Posterior vena cava (tissue), 2 donors: ENCODE measurements around the gene SPRED1. TPM values are rescaled to one million over a fixed set of nuclear protein-coding genes. Genes with fewer than 3 reads are reported as not detected.

ENCODE experiments used
- DNase-seq: peaks from one replicate; pipeline ENCODE4 v3.0.0-alpha.2; 2020; ENCODE audit warnings: low spot score
- intact Hi-C, 2 donors: fragments of 100-400 bp; cut with DNase I; formaldehyde crosslinking; loops; one replicate each; pipeline versions ENCODE4 v1.14.1 to v1.14.2; 2022 to 2023
- long read RNA-seq, 2 donors: library from polyadenylated mRNA; unstranded; transcript quantifications; one replicate each; pipeline ENCODE4 v2.0.0, GENCODE V29; 2020 to 2021
- total RNA-seq, 2 donors: library from RNA; stranded (reverse); fragmentation: NEBNext Ultra II Directional; extraction: Animal tissue kit (Norgen Biotek cat#: 25700); gene quantifications; one replicate each; pipeline ENCODE4 v1.2.1, GENCODE V29; 2021
- donor health status: DM: yes; HTN: yes; CAD: no.
- donor health status: DM: yes; HTN: yes; CAD: no.

The SPRED1 gene
- total RNA-seq, result 10 to 100 TPM; 30.8 to 35.1 TPM
- long read RNA-seq, donor 1, full-length matches to known transcripts, result 9 of 22 reads
- long read RNA-seq, donor 1, partial matches to known transcripts, result 2 of 22 reads
- long read RNA-seq, donor 1, other reads (novel, unspliced or antisense), result 11 of 22 reads
- long read RNA-seq, donor 2, full-length matches to known transcripts, result 4 of 4 reads
- long read RNA-seq, donor 2, partial matches to known transcripts, result 0 of 4 reads
- long read RNA-seq, donor 2, other reads (novel, unspliced or antisense), result 0 of 4 reads

DNA sequence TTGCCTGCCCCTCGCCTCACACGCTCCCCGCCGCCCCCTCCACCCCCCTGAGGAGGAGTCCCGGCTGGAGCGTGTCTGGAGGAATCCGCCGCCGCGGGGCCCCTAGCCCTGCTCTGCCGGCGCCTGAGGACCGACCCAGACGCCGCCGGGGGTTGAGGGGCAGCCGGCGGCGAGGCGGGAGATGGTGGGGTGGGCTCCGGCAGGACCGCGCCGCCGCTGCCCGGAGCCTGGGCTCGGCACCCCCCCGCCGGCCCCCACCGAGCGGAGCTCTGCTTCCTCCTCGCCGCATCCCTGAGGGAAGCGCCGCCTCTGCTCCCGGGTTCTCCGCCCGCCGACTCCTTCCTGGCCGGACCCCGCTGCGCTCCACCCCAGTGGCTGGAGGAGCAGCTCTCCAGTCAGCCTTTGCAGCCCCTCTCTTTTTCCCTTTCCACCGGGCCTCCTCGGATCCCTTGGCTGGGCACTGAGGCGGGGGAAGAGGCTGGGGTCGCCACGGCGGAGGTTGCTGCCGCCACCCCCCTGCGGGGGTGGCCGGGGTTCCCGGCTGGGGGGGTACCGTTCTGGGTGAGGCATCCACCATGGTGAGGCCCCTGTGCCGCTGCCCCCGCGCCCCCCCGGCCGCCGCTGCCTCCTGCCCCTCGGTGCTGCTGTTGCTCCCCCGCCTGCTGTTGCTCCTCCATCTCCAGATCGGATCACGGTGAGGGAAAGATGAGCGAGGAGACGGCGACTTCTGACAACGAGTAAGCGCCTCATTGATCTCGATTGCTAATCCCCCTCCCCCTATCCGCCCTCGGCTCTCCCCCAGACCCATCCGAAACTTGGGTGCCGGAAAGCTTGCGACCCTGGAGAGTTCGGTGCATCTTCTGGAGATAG, at the start of gene SPRED1:
Gene SPRED1, plus strand, starts transcription at position 356 of the 870 bp plus-strand sequence. Its CDS starts 350 bp downstream, at position 706.
- peak; percentile 91 for DNase-seq
- intact Hi-C loops, result loop anchor here in 1 of 2 donors (5.0 to 10.0 kb wide), 2 partner anchors 120 to 178 kb away; no protein-coding TSS in a partner anchor

DNA sequence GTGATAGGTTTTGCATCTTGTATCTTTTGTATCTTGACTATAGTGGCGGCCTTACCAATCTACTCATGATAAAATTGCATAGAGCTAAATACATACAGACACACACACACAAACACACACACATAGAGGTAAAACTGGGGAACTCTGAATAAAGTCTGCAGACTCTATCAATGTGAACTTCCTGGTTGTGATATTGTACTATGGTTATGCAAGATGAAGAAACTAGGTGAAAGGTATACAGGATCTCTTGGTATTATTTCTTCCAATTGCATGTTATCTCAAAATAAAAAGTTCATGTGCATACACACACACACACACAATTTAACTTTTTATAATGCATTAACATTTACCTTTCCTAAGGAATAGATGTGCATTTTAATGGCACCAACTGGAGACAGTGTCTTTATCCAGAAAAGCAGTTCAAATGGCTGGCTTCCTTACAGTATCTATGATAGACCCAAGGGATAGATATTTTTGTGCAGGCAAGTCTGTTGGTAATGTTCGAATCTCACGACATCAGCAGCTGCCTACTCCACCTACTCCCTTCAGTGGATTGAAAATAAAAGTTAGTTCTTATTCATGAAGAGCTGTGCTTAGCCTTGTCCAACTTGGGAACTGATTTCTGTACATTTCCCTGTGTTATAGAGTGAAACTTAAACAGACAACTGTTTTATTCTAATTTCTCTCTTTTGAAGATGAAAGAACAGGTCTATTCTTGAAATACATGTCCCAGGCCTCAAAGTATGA, 46.9 kb upstream of the SPRED1 start:
- intact Hi-C loops, result no loop called here
- no peak for DNase-seq

DNA sequence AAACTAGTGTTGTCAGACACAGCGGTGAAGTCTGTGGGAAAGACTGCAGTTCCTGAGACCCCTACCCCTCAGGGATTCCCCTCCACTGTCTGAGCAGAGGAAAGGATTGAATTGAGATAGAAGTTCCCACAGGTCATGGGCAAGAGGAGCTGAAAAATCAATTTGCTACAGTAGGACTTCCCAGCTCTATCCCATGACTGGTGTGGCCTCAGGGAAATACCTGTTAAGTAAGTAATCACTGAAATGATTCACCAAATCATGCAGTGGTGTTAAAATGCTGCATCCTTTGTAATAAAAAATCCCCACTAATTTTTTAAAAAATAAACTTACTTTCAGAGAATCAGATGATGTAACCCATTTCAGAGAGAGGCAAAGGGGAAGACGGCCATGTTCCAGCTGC, 45.0 kb upstream of the SPRED1 start:
- intact Hi-C loops, result no loop called here
- DNase-seq, result no peak

- DNase-seq, result no peak
- intact Hi-C loops, result no loop called here
Measured at GRCh38 chr15:38208206-38208605, 44.4 kb upstream of the SPRED1 start.

DNA sequence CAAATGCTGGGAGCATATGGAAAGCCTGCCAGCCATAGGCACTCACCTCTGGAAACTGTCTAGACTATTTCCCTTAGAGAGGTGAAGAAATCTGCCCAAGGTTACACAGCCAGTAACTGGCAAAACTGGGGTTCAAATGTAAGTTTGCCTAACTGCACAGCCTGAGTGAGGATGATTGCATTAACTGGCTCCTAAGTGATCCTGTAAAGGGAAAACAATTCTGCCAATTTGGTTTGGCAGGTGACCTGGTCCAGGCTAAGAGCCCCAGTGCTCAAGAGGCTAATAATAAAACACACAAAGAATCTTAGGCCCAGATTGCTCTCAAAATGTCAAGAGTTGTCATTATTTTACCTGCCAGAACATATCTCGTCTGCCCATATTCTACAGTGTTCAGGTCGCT, 43.9 kb upstream of the SPRED1 start:
- intact Hi-C loops, result no loop called here
- DNase-seq, result no peak

DNA sequence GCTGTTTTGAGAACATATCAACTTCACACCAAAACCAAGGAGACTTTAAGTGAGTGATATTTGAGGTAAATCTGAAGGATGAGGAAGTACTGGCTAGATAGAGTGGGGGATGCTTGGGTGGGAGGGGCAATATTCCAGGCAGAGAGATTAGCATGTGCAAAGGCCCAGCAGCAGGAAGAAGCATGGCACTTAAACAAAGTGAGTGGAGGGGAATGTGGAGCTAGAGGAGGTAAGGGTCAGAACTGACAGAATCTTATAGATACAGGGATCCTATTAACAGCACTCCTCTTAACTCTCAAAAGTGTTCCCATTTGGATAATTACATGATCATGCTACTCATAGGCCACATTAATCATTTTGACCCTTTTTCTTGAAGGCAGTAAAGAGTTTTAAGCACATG, 41.4 kb upstream of the SPRED1 start:
- no peak for DNase-seq
- intact Hi-C loops, result no loop called here

GRCh38 chr15:38211811-38212210, 40.8 kb upstream of the SPRED1 start:
- no peak for DNase-seq
- intact Hi-C loops, result no loop called here

GRCh38 chr15:38212729-38213351, 39.8 kb upstream of the SPRED1 start:
- intact Hi-C loops, result no loop called here
- no peak for DNase-seq

DNA sequence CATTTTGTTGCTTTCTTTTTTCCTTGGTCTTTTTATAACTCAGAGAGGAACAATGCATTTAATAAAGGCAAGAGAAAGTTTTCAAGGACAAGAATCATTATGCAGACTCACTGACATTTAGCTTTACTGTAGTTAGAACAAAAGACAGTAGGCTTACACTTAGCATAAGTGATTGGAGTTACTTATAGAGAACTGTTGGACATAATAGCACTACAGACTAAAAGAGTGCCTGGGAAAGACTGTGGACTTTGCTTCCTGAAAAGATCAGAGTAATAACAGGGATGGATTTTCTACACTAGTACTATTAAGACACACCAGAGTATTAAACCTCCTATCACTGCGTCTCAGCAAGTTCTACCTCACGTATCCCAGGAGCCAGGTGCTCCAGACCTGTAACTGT, 39.3 kb upstream of the SPRED1 start:
- intact Hi-C loops, result no loop called here
- DNase-seq, result no peak

- intact Hi-C loops, result no loop called here
- DNase-seq, result no peak
Measured at GRCh38 chr15:38215707-38216106, 36.9 kb upstream of the SPRED1 start.

- intact Hi-C loops, result no loop called here
- no peak for DNase-seq
Measured at GRCh38 chr15:38216763-38217162, 35.9 kb upstream of the SPRED1 start.

DNA sequence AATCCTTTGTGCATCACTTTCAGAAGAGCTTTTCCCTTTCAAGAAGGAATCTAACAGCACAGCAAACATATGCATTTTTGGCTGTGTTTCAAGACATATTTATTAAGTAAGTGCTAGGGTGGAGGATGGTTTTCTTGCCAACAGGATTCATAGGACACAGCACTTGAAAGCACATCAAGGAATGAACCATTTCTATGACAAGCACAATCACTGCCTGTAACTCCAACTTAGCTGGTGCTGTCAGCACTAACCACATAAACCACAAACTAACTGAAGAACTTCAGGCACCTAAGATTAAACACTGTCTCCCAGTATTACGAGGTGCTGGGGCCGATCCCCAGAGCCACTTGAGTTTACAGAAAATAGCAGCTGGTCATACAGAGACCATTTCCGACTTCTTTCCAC, 35.4 kb upstream of the SPRED1 start:
- intact Hi-C loops, result no loop called here

GRCh38 chr15:38217788-38218609, 34.6 kb upstream of the SPRED1 start:
- intact Hi-C loops, result no loop called here
- DNase-seq, result no peak

More for the DNA sequence above, 35.4 kb upstream of the SPRED1 start:
- no peak for DNase-seq

- intact Hi-C loops, result loop anchor here in 1 of 2 donors (5.0 kb wide), 1 partner anchor 677 kb away; no protein-coding TSS in a partner anchor
- no peak for DNase-seq
Measured at GRCh38 chr15:38220606-38221273, 31.9 kb upstream of the SPRED1 start.

GRCh38 chr15:38224486-38224885, 28.1 kb upstream of the SPRED1 start:
- DNase-seq, result no peak
- intact Hi-C loops, result loop anchor here in 1 of 2 donors (5.0 kb wide), 1 partner anchor 673 kb away; no protein-coding TSS in a partner anchor

GRCh38 chr15:38225381-38225780, 27.3 kb upstream of the SPRED1 start:
- intact Hi-C loops, result no loop called here
- no peak for DNase-seq

DNA sequence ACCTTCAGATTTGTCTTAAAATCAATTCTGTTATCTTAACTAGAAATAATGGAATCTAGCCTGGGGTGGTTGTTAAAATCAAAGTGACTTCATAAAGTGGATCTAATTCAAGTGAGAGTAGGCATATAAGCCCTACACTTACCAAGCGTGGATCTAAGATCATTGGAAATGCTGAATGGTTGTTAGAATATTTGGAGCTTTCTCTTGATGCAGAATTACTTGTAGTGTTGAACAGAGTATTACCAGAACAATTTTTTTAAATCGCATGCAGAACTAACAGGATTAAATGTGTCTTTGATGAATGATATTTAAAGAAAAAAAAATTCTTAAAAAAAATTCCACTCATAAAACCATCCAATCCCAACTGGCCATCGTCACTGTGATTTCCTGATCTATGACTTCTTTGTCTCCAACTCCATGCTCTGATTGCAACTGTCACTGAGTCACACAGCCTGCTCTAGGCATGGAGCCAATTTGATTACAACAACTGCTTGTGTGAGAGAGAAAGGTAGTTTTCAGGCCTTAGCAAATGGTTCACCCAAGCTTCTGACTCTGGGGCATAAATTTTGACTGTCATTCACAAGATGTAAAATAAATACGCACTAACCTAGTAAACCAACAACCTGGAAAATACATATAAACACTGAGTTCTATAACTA, 25.9 kb upstream of the SPRED1 start:
- DNase-seq, result no peak
- intact Hi-C loops, result no loop called here
